AG04449 (cell line): ENCODE data around the gene FAM222B.

Source experiments
- CTCF ChIA-PET: fragments of 350-600 bp; formaldehyde crosslinking; extraction: SDS; loops from one replicate; lab custom pipeline; 2021; ENCODE audit warnings: antibody characterized with exemption; lab: Yijun Ruan, JAX
- POLR2A ChIA-PET: fragments of 400-600, 350-600 bp; formaldehyde crosslinking; extraction: SDS; loops from one replicate; lab custom pipeline; 2020; ENCODE audit warnings: antibody characterized with exemption, inconsistent platforms; lab: Yijun Ruan, JAX
- DNase-seq: peaks from one replicate; pipeline ENCODE4 v3.0.0-alpha.2; 2010; ENCODE audit warnings: low read depth, low spot score
- H3K4me3 ChIP-seq: 2 replicates; pipeline ENCODE4 v1.5.1; 2011; ENCODE audit warnings: low read depth, mild to moderate bottlenecking, control low read depth, low read length
- CTCF ChIP-seq: IDR thresholded peaks from one replicate; pipeline ENCODE4 v1.5.1; 2011; ENCODE audit warnings: mild to moderate bottlenecking, moderate library complexity, low read length, control low read depth, inconsistent platforms; ENCODE audit not compliant: insufficient read depth; ENCODE audit errors: missing control alignments

The FAM222B gene

GRCh38 chr17:28735242-28735722 lies 107.3 kb downstream of the FAM222B start:
- no peak for TF ChIP-seq CTCF
- no peak for DNase-seq
- POLR2A ChIA-PET: interaction anchor here (0.8 to 1.4 kb wide), 3 partner anchors 8 to 16 kb away, joined by 3 to 5 read pairs (median 4); partner anchors contain the start of genes RPL23A and TRAF4
- CTCF ChIA-PET: interaction anchor here (1.0 to 17.0 kb wide), 4 partner anchors 8 to 218 kb away, joined by 6 to 603 read pairs (median 6); partner anchors contain the start of gene TRAF4
- H3K4me3 ChIP-seq: no peak overlapping the region

- TF ChIP-seq CTCF: no peak
- H3K4me3 ChIP-seq: no peak overlapping the region
- ChIA-PET POLR2A (interaction anchor here (0.8 to 1.4 kb wide), 3 partner anchors 8 to 15 kb away, joined by 3 to 5 read pairs (median 4); partner anchors contain the start of genes RPL23A and TRAF4), CTCF (interaction anchor here (1.0 to 17.0 kb wide), 4 partner anchors 8 to 219 kb away, joined by 6 to 603 read pairs (median 6); partner anchors contain the start of gene TRAF4)
- no peak for DNase-seq
Measured at GRCh38 chr17:28734712-28735241, 107.8 kb downstream of the FAM222B start.

- no peak overlapping the region for H3K4me3 ChIP-seq
- no peak for TF ChIP-seq CTCF
- CTCF ChIA-PET: interaction anchor here (1.3 to 17.0 kb wide), 2 partner anchors 14 to 220 kb away, joined by 5 to 603 read pairs; partner anchors contain the start of gene TRAF4
- no peak for DNase-seq
- POLR2A ChIA-PET: no interaction called here
Measured at GRCh38 chr17:28733346-28733745, 109.2 kb downstream of the FAM222B start.

DNA sequence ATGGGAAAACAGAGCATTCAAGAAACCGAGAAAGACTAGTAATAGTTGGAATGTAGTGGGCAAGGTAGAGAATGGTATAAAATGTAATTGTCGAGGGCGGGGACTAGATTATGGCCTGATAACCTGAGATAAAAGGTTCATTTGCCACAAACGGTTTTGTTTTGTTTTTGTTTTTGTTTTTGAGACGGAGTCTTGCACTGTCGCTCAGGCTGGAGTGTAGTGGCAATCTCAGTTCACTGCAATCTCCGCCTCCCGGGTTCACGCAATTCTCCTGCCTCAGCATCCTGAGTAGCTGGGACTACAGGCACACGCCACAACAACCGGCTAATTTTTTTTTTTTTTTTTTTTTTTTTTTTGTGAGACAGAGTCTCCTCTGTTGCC lies 112.7 kb downstream of the FAM222B start:
- TF ChIP-seq CTCF: no peak
- ChIA-PET CTCF (interaction anchor here (1.3 to 17.0 kb wide), 5 partner anchors 18 to 224 kb away, joined by 7 to 603 read pairs (median 80); partner anchors contain the start of genes PHF12 and TRAF4), POLR2A (interaction anchor here (2.5 to 5.4 kb wide), 2 partner anchors 10 to 16 kb away, joined by 18 to 174 read pairs; partner anchors contain the start of genes RPL23A and TRAF4)
- no peak for DNase-seq
- H3K4me3 ChIP-seq: no peak overlapping the region

DNA sequence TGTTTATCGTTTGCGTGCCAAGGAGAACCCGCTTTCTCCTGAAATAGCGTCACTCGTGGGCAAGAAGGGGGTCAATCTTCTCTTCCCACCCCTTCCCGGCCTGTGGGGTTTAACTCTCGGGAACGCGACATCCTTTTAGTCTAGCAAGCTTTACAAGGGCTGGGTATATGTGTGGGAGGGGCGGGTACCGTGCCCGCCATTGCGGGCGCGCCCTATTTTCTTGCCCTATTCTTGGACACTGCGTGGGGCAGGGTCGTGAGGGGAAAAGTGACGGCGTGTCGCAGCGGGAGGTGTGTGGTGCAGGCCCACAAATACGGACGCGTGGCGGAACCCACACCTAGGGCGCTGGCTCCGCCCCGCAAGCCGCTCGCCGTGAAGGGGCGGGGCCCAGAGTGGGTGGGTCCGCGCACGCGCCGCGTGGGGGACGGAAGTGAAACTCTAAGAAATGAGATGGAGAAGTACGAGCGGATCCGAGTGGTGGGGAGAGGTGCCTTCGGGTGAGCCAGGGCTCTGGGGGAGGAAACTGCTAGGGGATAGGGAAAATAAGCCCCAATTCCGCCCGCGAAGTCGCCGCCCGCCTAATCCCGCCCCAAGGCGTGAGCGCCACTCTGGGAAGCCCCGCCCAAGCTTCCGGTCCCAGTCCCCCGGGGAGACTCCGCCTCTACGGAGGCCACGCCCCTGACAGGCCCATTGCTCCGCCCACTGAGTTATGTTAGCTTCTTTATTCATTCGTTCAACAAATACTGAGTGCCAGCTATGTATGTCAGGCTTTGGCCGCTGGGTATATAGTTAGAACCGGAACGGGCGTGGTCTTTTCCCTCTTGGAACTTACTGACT lies 114.0 kb downstream of the FAM222B start, which contains the start of gene NEK8:
NEK8 (plus strand) TSS at position 425 of the 837 bp plus-strand sequence; CDS start at position 451, 26 bp downstream.
- CTCF ChIA-PET: interaction anchor here (0.8 to 17.0 kb wide), 25 partner anchors 9 to 412 kb away, joined by 3 to 603 read pairs (median 13); partner anchors contain the start of genes DHRS13, PHF12, RPL23A and TRAF4
- peak within 1 kb of the TSS; percentile 93 for H3K4me3 ChIP-seq
- POLR2A ChIA-PET: interaction anchor here (1.2 to 5.4 kb wide), 4 partner anchors 9 to 222 kb away, joined by 3 to 174 read pairs (median 14); partner anchors contain the start of genes PHF12, RPL23A and TRAF4
- no peak for TF ChIP-seq CTCF
- DNase-seq: no peak
